ENCODE measurements around the gene CDKL1. TPM values are rescaled to one million over a fixed set of nuclear protein-coding genes. Genes with fewer than 3 reads are reported as not detected.

CDKL1 gene
- total RNA-seq, 2 donors from 2014 or later = 16.2 to 36.2 TPM

DNA sequence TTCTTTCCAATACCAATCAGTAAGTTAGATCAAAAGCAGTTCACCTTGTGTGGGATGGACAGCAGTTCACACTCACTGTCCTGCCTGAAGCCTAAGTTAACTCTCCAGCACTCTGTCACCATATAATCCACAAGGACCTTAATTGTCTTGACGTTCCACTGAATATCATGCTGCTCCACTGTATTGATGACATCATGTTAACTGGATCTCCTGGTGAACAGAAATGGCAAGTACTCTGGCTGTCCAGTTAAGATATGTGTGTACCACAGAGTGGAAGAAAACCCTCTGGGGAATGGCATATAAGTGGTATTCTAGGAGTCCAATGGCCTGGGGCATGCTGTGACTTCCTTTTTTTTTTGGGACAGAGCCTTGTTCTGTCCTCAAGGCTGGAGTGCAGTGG lies 16.2 kb downstream of the CDKL1 start:
- intact Hi-C loops (cut with DNase I) = no loop called here
- H3K27me3 ChIP-seq = no peaks in the 10 kb centered on the region
- no peak overlapping the region for H3K27ac ChIP-seq
- no peak for DNase-seq
- H3K9ac ChIP-seq (ENCODE audit: low read depth in 2 of 2, low read length in 2 of 2) = no peak overlapping the region
- H3K4me1 ChIP-seq = no peaks in the 10 kb centered on the region
- no peak overlapping the region for H3K4me3 ChIP-seq
- H3K9me3 ChIP-seq = no peaks in the 10 kb centered on the region
- H3K36me3 ChIP-seq = no peaks in the 10 kb centered on the region
- TF ChIP-seq, protein P1, sequence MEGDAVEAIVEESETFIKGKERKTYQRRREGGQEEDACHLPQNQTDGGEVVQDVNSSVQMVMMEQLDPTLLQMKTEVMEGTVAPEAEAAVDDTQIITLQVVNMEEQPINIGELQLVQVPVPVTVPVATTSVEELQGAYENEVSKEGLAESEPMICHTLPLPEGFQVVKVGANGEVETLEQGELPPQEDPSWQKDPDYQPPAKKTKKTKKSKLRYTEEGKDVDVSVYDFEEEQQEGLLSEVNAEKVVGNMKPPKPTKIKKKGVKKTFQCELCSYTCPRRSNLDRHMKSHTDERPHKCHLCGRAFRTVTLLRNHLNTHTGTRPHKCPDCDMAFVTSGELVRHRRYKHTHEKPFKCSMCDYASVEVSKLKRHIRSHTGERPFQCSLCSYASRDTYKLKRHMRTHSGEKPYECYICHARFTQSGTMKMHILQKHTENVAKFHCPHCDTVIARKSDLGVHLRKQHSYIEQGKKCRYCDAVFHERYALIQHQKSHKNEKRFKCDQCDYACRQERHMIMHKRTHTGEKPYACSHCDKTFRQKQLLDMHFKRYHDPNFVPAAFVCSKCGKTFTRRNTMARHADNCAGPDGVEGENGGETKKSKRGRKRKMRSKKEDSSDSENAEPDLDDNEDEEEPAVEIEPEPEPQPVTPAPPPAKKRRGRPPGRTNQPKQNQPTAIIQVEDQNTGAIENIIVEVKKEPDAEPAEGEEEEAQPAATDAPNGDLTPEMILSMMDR (IDR thresholded peaks at IDR 0.05) = no peak

DNA sequence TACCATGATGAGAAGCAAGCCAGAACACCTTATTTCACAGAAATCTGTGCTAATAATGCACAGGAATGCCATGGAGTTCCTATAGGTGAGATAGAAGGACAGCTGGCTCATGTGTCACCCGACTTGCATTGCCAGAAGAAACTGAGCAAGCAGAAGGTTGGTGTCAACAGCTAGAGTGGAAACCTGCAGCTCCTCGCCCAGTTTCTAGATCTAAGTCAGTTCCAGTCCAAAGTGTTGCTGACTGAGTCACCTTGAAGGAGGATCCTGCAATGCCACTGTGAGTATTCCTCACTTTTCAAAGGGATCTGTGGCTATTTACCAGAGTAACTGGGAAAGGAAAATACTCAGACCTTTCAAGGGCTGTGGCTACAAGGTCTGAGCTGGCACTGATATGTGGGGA lies 17.1 kb downstream of the CDKL1 start:
- no peaks in the 10 kb centered on the region for H3K9me3 ChIP-seq
- no peak overlapping the region for H3K4me3 ChIP-seq
- intact Hi-C loops (cut with DNase I) = no loop called here
- DNase-seq = peak; percentile 13
- TF ChIP-seq, protein P1 (IDR thresholded peaks at IDR 0.05) = no peak
- H3K27ac ChIP-seq = no peak overlapping the region
- H3K27me3 ChIP-seq = no peaks in the 10 kb centered on the region
- H3K4me1 ChIP-seq = no peaks in the 10 kb centered on the region
- no peaks in the 10 kb centered on the region for H3K36me3 ChIP-seq
- no peak overlapping the region for H3K9ac ChIP-seq (ENCODE audit: low read depth in 2 of 2, low read length in 2 of 2)

DNA sequence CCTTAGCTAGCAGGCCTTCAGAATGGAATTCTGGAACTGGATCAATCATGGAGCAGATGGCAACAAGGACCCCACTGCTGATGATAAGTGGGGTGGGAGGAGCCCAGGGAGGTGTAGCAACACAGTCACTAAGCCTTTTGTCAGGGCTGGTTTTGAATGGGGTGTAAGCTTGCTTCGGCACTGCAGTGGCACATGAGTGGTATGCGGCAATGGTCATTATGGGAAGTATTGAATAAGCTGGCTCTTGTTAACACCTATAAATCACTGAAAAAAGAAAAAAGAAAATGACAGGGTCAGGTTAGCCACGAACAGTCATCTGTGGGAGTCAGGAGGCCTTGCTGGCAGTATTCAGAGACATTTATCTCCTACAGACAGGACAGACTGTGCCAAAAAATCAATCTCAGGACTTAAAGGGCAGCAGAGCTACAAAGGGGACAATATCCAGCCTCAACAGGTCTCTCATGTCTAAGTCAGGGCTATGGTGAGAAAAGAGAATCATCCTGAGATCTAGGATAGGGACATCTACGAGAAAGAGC lies 19.1 kb downstream of the CDKL1 start:
- H3K4me1 ChIP-seq = no peaks in the 10 kb centered on the region
- intact Hi-C loops (cut with DNase I) = no loop called here
- no peak overlapping the region for H3K4me3 ChIP-seq
- TF ChIP-seq, protein P1 (IDR thresholded peaks at IDR 0.05) = no peak
- no peak for DNase-seq
- H3K9ac ChIP-seq (ENCODE audit: low read depth in 2 of 2, low read length in 2 of 2) = no peak overlapping the region
- H3K27ac ChIP-seq = no peak overlapping the region
- no peaks in the 10 kb centered on the region for H3K9me3 ChIP-seq
- H3K36me3 ChIP-seq = no peaks in the 10 kb centered on the region
- no peaks in the 10 kb centered on the region for H3K27me3 ChIP-seq

DNA sequence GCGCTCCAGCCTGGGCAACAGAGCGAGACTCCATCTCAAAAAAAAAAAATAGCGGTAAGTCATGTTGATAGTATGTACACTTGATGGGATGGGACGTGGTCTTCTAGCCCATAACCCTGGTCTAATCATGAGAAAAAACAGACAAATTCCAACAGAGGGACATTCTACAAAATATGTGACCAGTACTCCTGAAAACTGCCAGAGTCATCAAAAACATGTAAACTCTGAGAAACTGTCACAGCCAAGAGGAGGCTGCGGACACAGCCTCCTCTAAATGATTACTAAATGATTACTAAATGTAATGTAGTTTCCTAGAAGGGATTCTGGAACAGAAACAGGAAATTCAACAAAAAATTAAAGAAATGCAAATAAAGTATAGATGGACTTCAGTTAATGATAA lies 20.9 kb downstream of the CDKL1 start:
- Histone ChIP-seq H3K9me3 (no peaks in the 10 kb centered on the region), H3K27me3 (no peaks in the 10 kb centered on the region), H3K36me3 (no peaks in the 10 kb centered on the region), H3K4me1 (no peaks in the 10 kb centered on the region), H3K27ac (no peak overlapping the region), H3K4me3 (no peak overlapping the region), H3K9ac (ENCODE audit: low read depth in 2 of 2, low read length in 2 of 2) (no peak overlapping the region)
- no peak for DNase-seq
- intact Hi-C loops (cut with DNase I) = no loop called here
- TF ChIP-seq, protein P1 (IDR thresholded peaks at IDR 0.05) = no peak

DNA sequence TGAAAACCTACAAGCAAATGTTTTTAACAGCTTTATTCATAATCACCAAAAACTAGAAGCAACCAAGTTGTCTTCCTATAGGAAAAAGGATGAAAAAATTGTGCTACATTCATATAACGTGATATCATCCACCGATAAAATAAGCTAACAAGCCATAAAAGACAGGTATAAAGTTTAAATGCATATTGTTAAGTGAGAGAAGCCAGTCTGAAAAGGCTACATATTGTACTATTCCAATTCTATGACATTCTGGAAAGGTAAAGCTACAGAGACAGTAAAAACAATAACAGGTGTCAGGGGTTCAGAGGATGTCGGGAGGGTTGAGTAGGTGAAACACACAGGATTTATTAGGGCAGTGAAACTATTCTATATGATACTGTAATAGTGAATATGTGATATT lies 22.7 kb downstream of the CDKL1 start:
- no peaks in the 10 kb centered on the region for H3K4me1 ChIP-seq
- no peak overlapping the region for H3K4me3 ChIP-seq
- TF ChIP-seq, protein P1 (IDR thresholded peaks at IDR 0.05) = no peak
- intact Hi-C loops (cut with DNase I) = no loop called here
- H3K27me3 ChIP-seq = no peaks in the 10 kb centered on the region
- H3K9me3 ChIP-seq = no peaks in the 10 kb centered on the region
- H3K36me3 ChIP-seq = no peaks in the 10 kb centered on the region
- no peak overlapping the region for H3K27ac ChIP-seq
- no peak overlapping the region for H3K9ac ChIP-seq (ENCODE audit: low read depth in 2 of 2, low read length in 2 of 2)
- no peak for DNase-seq

Data from colonic mucosa (tissue), 4 donors.